ENCODE data around the gene BSX.

DNA sequence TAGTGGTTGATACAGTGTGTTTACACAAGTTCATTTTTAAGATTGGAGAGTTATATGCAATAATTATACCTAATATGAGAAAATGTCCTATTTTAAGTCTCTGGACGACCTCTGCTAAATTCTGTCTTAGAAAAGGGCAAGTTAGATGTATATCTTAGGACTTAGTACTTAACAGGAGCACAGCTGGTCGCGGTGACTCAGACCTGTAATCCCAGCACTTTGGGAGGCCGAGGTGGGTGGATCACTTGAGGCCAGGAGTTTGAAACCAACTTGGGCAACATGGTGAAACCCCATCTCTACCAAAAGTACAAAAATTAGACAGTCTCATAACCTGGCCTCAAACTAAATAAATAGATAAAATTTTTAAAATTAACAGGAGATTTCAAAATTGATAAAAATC lies 27.2 kb downstream of the BSX start:
- no peak for TF ChIP-seq EZH2 (IDR thresholded peaks at IDR 0.05; ENCODE audit: borderline replicate concordance, low read length)
- TF ChIP-seq, protein P1, sequence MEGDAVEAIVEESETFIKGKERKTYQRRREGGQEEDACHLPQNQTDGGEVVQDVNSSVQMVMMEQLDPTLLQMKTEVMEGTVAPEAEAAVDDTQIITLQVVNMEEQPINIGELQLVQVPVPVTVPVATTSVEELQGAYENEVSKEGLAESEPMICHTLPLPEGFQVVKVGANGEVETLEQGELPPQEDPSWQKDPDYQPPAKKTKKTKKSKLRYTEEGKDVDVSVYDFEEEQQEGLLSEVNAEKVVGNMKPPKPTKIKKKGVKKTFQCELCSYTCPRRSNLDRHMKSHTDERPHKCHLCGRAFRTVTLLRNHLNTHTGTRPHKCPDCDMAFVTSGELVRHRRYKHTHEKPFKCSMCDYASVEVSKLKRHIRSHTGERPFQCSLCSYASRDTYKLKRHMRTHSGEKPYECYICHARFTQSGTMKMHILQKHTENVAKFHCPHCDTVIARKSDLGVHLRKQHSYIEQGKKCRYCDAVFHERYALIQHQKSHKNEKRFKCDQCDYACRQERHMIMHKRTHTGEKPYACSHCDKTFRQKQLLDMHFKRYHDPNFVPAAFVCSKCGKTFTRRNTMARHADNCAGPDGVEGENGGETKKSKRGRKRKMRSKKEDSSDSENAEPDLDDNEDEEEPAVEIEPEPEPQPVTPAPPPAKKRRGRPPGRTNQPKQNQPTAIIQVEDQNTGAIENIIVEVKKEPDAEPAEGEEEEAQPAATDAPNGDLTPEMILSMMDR (IDR thresholded peaks at IDR 0.05; ENCODE audit: low read length), result no peak
